Urinary bladder (tissue), 4 donors: ENCODE measurements around the gene SUN2. TPM values are rescaled to one million over a fixed set of nuclear protein-coding genes. Genes with fewer than 3 reads are reported as not detected.

Source experiments
- DNase-seq: peaks from one replicate; pipeline ENCODE4 v3.0.0-alpha.2; 2015; ENCODE audit errors: extremely low spot score
- H3K27ac ChIP-seq: one replicate; pipeline ENCODE4 v1.5.1; 2013; ENCODE audit warnings: low read depth, mild to moderate bottlenecking, moderate library complexity
- H3K36me3 ChIP-seq: one replicate; pipeline ENCODE4 v1.6.1; 2013; ENCODE audit warnings: mild to moderate bottlenecking, moderate library complexity; ENCODE audit not compliant: insufficient read depth
- H3K4me1 ChIP-seq: one replicate; pipeline ENCODE4 v1.6.1; 2013; ENCODE audit warnings: mild to moderate bottlenecking, moderate library complexity; ENCODE audit not compliant: insufficient read depth
- H3K4me3 ChIP-seq: one replicate; pipeline ENCODE4 v1.5.1; 2013; ENCODE audit warnings: low read depth, low read length
- WGBS: extraction: QIAGEN DNeasy Blood & Tissue Kit; methylation state at CpG from one replicate; pipeline ENCODE4 v1.1.7; 2013; 5-methylcytosine and 5-hydroxymethylcytosine counted together
- polyA plus RNA-seq: library from polyadenylated mRNA; stranded (reverse); fragments of 200-250 nt; gene quantifications from one replicate; pipeline ENCODE4 v1.2.3, GENCODE V29; 2013
- total RNA-seq: library from RNA; depleted of rRNA; stranded (reverse); fragments of >200 nt; gene quantifications from one replicate; pipeline ENCODE4 v1.2.3, GENCODE V29; 2014
- donor health status: healthy with polysubstance abuse.
- donor health status: healthy.

The SUN2 gene
- total and polyA plus RNA-seq, 2 donors, result 59.7 to 271 TPM

- Histone ChIP-seq H3K36me3 (no peaks in the 10 kb centered on the region), H3K4me3 (no peak overlapping the region)
- WGBS, result 92% methylated on average over 16 of the region's 16 CpGs
Measured at GRCh38 chr22:38770257-38770949, 14.6 kb upstream of the SUN2 start.

DNA sequence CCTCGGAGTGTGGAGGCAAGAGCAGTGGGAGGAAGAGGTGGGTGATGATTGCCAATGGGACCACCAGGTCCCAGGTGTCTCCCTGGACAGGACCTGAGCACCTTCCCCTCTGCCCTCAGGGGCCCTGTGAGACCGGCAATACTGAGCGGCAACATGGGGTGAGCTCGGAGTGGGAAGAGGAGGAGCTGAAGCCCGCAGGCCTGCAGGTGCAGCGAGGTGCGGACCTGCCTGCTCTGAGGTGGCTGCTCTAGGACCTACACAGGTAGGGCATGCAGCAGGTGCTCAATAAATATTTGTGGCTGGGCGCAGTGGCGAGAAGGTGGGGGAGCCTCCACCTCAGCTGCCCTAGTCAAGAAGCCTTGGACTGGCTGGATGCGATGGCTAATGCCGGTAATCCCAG lies 12.2 kb upstream of the SUN2 start:
- DNase-seq, result no peak
- Histone ChIP-seq H3K27ac (no peak overlapping the region), H3K4me3 (no peak overlapping the region), H3K4me1 (no peaks in the 10 kb centered on the region), H3K36me3 (no peaks in the 10 kb centered on the region)
- 93% methylated on average over 11 of the region's 11 CpGs for WGBS

More at GRCh38 chr22:38770257-38770949, 14.6 kb upstream of the SUN2 start:
- Histone ChIP-seq H3K27ac (no peak overlapping the region), H3K4me1 (no peaks in the 10 kb centered on the region)
- DNase-seq, result no peak

DNA sequence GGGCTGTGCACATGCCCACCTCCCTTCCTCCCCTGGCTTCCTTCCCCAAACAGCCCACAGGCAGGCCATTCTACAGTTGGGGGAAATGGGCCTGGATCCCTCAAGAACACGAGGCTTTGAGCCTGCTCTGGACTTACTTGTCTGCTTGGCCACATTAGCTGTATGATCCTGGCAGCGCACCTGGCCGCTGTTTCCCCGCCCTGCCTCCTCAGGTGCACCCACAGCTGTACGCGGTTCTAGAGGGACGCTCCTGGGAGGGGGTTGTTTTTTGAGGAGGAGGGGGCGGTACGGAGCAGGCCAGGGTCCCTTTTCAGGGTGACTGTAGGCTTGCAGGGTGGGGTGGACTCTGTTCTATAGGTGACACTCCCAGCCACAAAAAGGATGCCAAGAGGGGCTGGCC lies 11.5 kb upstream of the SUN2 start:
- Histone ChIP-seq H3K4me3 (no peak overlapping the region), H3K27ac (no peak overlapping the region), H3K4me1 (no peaks in the 10 kb centered on the region), H3K36me3 (no peaks in the 10 kb centered on the region)
- WGBS, result 81% methylated on average over 9 of the region's 9 CpGs
- no peak for DNase-seq

- H3K36me3 ChIP-seq, result no peaks in the 10 kb centered on the region
- WGBS, result 48% methylated on average over 14 of the region's 14 CpGs
- H3K4me1 ChIP-seq, result no peaks in the 10 kb centered on the region
- H3K4me3 ChIP-seq, result no peak overlapping the region
- no peak overlapping the region for H3K27ac ChIP-seq
- DNase-seq, result no peak
Measured at GRCh38 chr22:38766076-38766777, 10.4 kb upstream of the SUN2 start.

DNA sequence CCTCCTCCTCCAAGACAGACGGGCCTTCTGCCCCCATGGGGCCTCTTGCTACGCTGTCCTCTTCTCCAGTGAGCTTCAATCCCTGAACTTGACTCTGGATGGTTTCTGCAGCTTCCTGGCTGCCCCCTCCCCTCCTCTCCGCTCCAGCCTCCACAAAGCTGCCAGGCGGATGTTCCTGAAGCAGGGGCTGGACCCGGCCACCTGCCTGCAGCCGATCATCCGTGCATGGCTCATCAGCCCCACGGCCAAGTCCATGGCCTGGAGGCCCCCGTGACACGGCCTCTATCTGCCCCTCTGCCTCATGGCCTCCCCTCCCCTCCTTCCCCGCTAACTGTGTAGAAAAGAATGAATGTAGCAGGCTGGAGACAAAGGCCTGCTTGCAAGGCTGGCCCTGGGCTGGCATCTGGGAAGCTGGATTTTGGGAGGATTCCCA lies 6.8 kb upstream of the SUN2 start:
- no peak overlapping the region for H3K27ac ChIP-seq
- WGBS, result 57% methylated on average over 11 of the region's 11 CpGs
- H3K4me3 ChIP-seq, result no peak overlapping the region
- no peaks in the 10 kb centered on the region for H3K36me3 ChIP-seq
- no peak for DNase-seq
- no peaks in the 10 kb centered on the region for H3K4me1 ChIP-seq

- Histone ChIP-seq H3K27ac (no peak overlapping the region), H3K4me3 (no peak overlapping the region), H3K4me1 (no peaks in the 10 kb centered on the region), H3K36me3 (no peaks in the 10 kb centered on the region)
- WGBS, result 77% methylated on average over 20 of the region's 20 CpGs
- DNase-seq, result no peak
Measured at GRCh38 chr22:38761202-38762162, 5.7 kb upstream of the SUN2 start.

- Histone ChIP-seq H3K27ac (no peak overlapping the region), H3K36me3 (no peaks in the 10 kb centered on the region), H3K4me1 (no peaks in the 10 kb centered on the region), H3K4me3 (no peak overlapping the region)
- 77% methylated on average over 12 of the region's 12 CpGs for WGBS
- no peak for DNase-seq
Measured at GRCh38 chr22:38760477-38761201, 4.8 kb upstream of the SUN2 start.

DNA sequence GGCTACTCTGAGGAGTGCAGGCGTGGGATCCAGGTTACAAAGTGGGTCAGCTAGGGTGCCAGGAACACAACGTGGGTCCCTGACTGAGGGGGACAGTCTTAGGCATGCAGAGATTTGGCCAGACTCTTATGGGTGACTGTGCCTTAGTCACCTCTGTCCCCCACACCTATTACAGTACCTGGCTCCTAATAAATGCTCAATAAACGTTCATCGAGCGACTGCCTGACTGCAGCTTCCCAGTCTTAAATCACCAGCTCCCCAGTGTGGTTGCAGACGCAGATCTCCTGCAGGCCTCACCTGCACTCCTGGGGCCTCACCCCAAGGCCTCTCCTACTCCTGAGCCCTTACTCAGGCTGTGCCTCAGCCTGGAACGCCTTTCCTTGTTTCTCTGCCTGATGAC lies 3.2 kb upstream of the SUN2 start:
- no peak for DNase-seq
- Histone ChIP-seq H3K36me3 (no peaks in the 10 kb centered on the region), H3K4me1 (no peaks in the 10 kb centered on the region), H3K4me3 (no peak overlapping the region), H3K27ac (no peak overlapping the region)
- 82% methylated on average over 7 of the region's 7 CpGs for WGBS

DNA sequence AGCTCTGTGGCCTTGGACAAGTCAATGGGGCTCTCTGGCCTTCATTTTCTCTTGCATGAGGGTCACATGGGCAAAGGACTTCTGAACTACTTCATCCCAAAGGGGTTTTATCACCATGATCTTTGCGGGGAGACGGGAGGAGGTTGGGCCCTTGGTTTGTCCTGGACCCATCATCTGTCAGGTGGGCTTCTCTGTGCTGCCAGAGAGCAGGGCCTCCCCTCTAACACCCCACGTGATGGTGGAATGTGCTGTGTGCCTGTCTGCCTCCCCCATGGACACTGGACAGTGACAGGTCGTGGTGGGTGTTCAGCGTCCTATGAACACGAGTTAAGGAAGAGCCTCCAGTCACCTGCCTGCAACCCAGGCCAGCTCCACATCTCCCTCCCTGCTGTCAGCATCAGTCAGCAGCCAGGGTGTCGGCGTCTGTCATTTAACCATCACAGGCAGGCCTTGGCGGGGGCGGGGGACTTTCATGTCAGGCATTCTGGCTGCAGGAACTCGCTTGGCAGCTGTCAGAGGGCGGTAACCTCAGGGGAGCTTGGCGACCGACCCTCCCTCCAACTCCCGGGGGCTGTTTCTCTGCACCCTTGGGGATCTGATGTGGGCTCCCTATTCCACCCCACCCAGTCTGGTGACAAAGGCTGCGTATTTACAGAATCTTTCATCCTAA lies 2.6 kb upstream of the SUN2 start:
- no peak for DNase-seq
- no peak overlapping the region for H3K27ac ChIP-seq
- H3K4me1 ChIP-seq, result no peaks in the 10 kb centered on the region
- H3K36me3 ChIP-seq, result no peaks in the 10 kb centered on the region
- 79% methylated on average over 16 of the region's 16 CpGs for WGBS
- no peak overlapping the region for H3K4me3 ChIP-seq

DNA sequence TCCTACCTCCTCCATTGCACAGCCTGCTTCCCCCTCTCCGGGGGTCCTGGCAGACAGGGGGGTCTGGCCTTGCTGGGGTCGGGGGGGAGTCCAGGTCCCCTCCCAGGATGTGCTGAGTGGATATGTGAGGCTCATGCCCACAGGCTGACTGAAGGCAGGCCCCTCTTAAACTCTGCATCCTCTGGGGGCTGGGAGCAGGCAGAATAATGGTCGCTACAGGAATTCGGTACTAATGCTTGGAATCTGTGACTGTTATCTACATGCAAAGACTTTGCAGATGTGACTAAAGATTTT lies 1.6 kb upstream of the SUN2 start:
- DNase-seq, result no peak
- Histone ChIP-seq H3K4me1 (no peaks in the 10 kb centered on the region), H3K27ac (no peak overlapping the region), H3K36me3 (no peaks in the 10 kb centered on the region), H3K4me3 (no peak overlapping the region)
- WGBS, result 63% methylated on average over 4 of the region's 4 CpGs

GRCh38 chr22:38756711-38757463 lies 1.1 kb upstream of the SUN2 start:
- no peak overlapping the region for H3K27ac ChIP-seq
- no peak for DNase-seq
- WGBS, result 63% methylated on average over 17 of the region's 17 CpGs
- no peaks in the 10 kb centered on the region for H3K4me1 ChIP-seq
- no peaks in the 10 kb centered on the region for H3K36me3 ChIP-seq
- H3K4me3 ChIP-seq, result no peak overlapping the region

- no peaks in the 10 kb centered on the region for H3K36me3 ChIP-seq
- DNase-seq, result no peak
- no peaks in the 10 kb centered on the region for H3K4me1 ChIP-seq
- peak overlapping the region; percentile 88 for H3K4me3 ChIP-seq
- WGBS, result under 1% methylated on average over 74 of the region's 74 CpGs
- H3K27ac ChIP-seq, result peak overlapping the region; percentile 97
Measured at GRCh38 chr22:38755155-38755910, 465 bp downstream of the SUN2 start.
